ENCODE results near the gene TCTN2.

DNA sequence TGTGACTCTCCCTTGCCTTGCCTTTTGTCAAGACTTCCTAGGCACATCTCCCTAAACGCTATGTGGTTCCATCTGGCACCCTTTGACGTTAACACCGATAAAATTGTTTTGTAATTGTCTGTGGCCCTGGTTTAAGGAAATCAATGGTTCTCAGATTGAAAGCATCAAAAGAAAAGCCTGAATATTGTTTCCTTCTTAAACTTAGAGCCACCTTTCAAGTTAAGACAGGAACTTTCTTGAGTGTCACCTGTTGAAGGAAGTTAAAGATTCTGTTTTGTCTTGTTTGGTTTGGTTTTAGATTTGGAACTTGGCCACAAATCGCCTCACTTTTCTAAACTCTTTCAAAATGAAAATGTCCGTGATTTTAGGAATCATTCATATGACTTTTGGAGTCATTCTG, 76.4 kb downstream of the TCTN2 start:
- TF ChIP-seq, protein P1, sequence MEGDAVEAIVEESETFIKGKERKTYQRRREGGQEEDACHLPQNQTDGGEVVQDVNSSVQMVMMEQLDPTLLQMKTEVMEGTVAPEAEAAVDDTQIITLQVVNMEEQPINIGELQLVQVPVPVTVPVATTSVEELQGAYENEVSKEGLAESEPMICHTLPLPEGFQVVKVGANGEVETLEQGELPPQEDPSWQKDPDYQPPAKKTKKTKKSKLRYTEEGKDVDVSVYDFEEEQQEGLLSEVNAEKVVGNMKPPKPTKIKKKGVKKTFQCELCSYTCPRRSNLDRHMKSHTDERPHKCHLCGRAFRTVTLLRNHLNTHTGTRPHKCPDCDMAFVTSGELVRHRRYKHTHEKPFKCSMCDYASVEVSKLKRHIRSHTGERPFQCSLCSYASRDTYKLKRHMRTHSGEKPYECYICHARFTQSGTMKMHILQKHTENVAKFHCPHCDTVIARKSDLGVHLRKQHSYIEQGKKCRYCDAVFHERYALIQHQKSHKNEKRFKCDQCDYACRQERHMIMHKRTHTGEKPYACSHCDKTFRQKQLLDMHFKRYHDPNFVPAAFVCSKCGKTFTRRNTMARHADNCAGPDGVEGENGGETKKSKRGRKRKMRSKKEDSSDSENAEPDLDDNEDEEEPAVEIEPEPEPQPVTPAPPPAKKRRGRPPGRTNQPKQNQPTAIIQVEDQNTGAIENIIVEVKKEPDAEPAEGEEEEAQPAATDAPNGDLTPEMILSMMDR (IDR thresholded peaks at IDR 0.05; ENCODE audit: low read depth, low read length, poor library complexity, severe bottlenecking), result no peak
- TF ChIP-seq EZH2phosphoT487 (IDR thresholded peaks at IDR 0.05; ENCODE audit: borderline replicate concordance, low read length), result no peak
